ENCODE data around the gene PRL. TPM values are rescaled to one million over a fixed set of nuclear protein-coding genes. Genes with fewer than 3 reads are reported as not detected.

Gene PRL
- total RNA-seq (2022; extraction: Qiagen RNA extraction), result not detected in 5 replicates

DNA sequence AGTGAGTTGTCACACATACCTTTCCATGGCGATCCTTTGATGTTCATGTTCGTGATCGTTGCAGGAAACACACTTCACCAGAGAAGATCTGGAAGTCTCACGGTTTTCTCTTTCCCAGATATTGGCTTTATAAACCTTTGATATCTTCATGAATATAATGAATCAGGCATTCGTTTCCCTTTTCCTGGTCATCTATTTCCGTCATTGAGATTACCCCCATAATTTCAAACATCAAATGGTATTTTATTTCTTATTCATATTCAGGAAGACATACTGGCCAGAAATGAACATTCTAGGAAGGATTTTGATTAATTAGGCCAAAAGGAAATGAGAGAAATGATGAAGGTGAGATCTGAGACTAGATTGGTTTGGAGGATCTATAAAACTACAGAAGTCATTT, at the start of gene PRL:
Gene PRL (minus strand): TSS at position 101 of the 400 bp plus-strand sequence. CDS start 54 bp downstream, at position 47.

